HepG2 (cell line): ENCODE measurements around the gene SLC1A4. TPM values are rescaled to one million over a fixed set of nuclear protein-coding genes. Genes with fewer than 3 reads are reported as not detected.

Experiments
- ATAC-seq: fragments of 200-7000 bp; cut with Tn5 transposase; 3 replicates; pipeline ENCODE4 v1.9.1; 2020; ENCODE audit warnings: mild to moderate bottlenecking, moderate library complexity
- BruUV-seq: library from RNA; stranded (reverse); fragments of 400-500 nt; replicated peaks from 2 replicates; lab custom pipeline; 2021; lab: Mats Ljungman, UMichigan
- CTCF ChIA-PET: fragments of 300-600 bp; formaldehyde crosslinking; extraction: SDS; loops from one replicate; lab custom pipeline; 2021; ENCODE audit warnings: low total read pairs, inconsistent platforms, low intra/inter-chr PET ratio; lab: Yijun Ruan, JAX
- POLR2A ChIA-PET: fragments of 350-600 bp; sonication (Branson Sonifier 250); formaldehyde crosslinking; loops from one replicate; lab custom pipeline; 2020; ENCODE audit warnings: antibody characterized with exemption, inconsistent platforms; lab: Yijun Ruan, JAX
- DNase-seq: peaks from one replicate; pipeline ENCODE4 v3.0.0-alpha.2; 2015; ENCODE audit warnings: low spot score
- FAIRE-seq: peaks from 3 replicates; lab custom pipeline; 2011; peaks lifted over from hg19 to GRCh38; lab: Jason Lieb, UNC
- H2AFZ ChIP-seq: one replicate; pipeline ENCODE4 v1.6.1; 2011; ENCODE audit warnings: low read length, inconsistent platforms
- H3K27ac ChIP-seq: fragments of 300-600 bp; 3 replicates; pipeline ENCODE4 v1.8.0; 2011; ENCODE audit warnings: mixed run types, mild to moderate bottlenecking, mixed read lengths, low read length, inconsistent platforms; ENCODE audit not compliant: insufficient read depth; ENCODE audit errors: extremely low read length
- H3K27me3 ChIP-seq, 2 experiments: fragments of 200-600 bp in 1 of 2; 2 replicates in 1 of 2; 3 replicates in 1 of 2; pipeline versions ENCODE4 v1.6.0 to v1.8.0; 2011; ENCODE audit warnings: low read length in 2 of 2, mild to moderate bottlenecking in 2 of 2, moderate library complexity in 2 of 2, inconsistent platforms in 1 of 2; ENCODE audit not compliant: insufficient read depth in 2 of 2, control insufficient read depth in 1 of 2
- H3K36me3 ChIP-seq, 2 experiments: fragments of 200-600 bp in 1 of 2; replicated peaks in 1 of 2; 2 replicates in 1 of 2; 3 replicates in 1 of 2; pipeline versions ENCODE4 v1.5.1 to v1.8.0; 2011; ENCODE audit warnings: low read length in 2 of 2, inconsistent platforms in 1 of 2; ENCODE audit not compliant: insufficient read depth in 2 of 2, control insufficient read depth in 1 of 2
- H3K4me1 ChIP-seq: 2 replicates; pipeline ENCODE4 v1.5.1; 2012; ENCODE audit warnings: low read length, inconsistent platforms; ENCODE audit not compliant: insufficient read depth
- H3K4me2 ChIP-seq: 2 replicates; pipeline ENCODE4 v1.6.0; 2011; ENCODE audit warnings: low read depth, low read length, inconsistent platforms
- H3K4me3 ChIP-seq, 3 experiments: fragments of 200-600 bp in 1 of 3; sonication (generic), shearing (Covaris generic) in 1 of 3; replicated peaks in 1 of 3; 2 replicates each; pipeline ENCODE4 v1.5.1; 2011 to 2016; ENCODE audit warnings: low read length in 3 of 3, inconsistent platforms in 2 of 3, low read depth in 2 of 3, mild to moderate bottlenecking in 2 of 3, control low read depth in 1 of 3, mixed read lengths in 1 of 3; ENCODE audit not compliant: insufficient read depth in 1 of 3
- H3K79me2 ChIP-seq: one replicate; pipeline ENCODE4 v1.6.1; 2011; ENCODE audit warnings: low read length, inconsistent platforms; ENCODE audit not compliant: insufficient read depth
- H3K9ac ChIP-seq: 2 replicates; pipeline ENCODE4 v1.6.0; 2011; ENCODE audit warnings: mild to moderate bottlenecking, low read depth, low read length, inconsistent platforms; ENCODE audit not compliant: insufficient read depth
- H3K9me3 ChIP-seq: 2 replicates; pipeline ENCODE4 v1.5.1; 2012; ENCODE audit warnings: mild to moderate bottlenecking, low read length
- H4K20me1 ChIP-seq: 2 replicates; pipeline ENCODE4 v1.6.0; 2011; ENCODE audit warnings: inconsistent platforms, mild to moderate bottlenecking, low read length, moderate library complexity; ENCODE audit not compliant: insufficient read depth
- ATF4 ChIP-seq, 2 experiments: fragments of 450-650 bp in 1 of 2; sonication (generic) in 1 of 2; formaldehyde crosslinking; IDR thresholded peaks; 2 replicates each; pipeline versions ENCODE4 v1.5.0 to v1.8.0; 2020 to 2022; ENCODE audit warnings: mild to moderate bottlenecking in 1 of 2, missing genetic modification reagents in 1 of 2
- FOSL2 ChIP-seq: sonication (generic); formaldehyde crosslinking; IDR thresholded peaks from 2 replicates; pipeline ENCODE4 v1.4.0; 2020; ENCODE audit warnings: missing genetic modification reagents
- MYPOP ChIP-seq: sonication (generic); formaldehyde crosslinking; IDR thresholded peaks from 2 replicates; pipeline ENCODE4 v1.8.1; 2023; ENCODE audit warnings: mild to moderate bottlenecking, moderate library complexity, missing genetic modification reagents
- TARDBP ChIP-seq: sonication (generic); formaldehyde crosslinking; IDR thresholded peaks from 2 replicates; pipeline ENCODE4 v1.8.0; 2022; ENCODE audit warnings: mild to moderate bottlenecking, missing genetic modification reagents
- ZNF10 ChIP-seq: sonication (generic); formaldehyde crosslinking; IDR thresholded peaks from 2 replicates; pipeline ENCODE4 v1.4.0; 2020; ENCODE audit warnings: mild to moderate bottlenecking, low read depth, missing genetic modification reagents, borderline replicate concordance
- ZNF776 ChIP-seq: sonication (generic); formaldehyde crosslinking; IDR thresholded peaks from 2 replicates; pipeline ENCODE4 v1.4.0; 2020; ENCODE audit warnings: mild to moderate bottlenecking, missing genetic modification reagents
- WGBS: methylation state at CpG from one replicate; pipeline ENCODE4 v1.1.6; 2017; ENCODE audit warnings: low lambda C conversion rate; 5-methylcytosine and 5-hydroxymethylcytosine counted together
- in situ Hi-C: cut with HindIII; loops from 2 replicates; pipeline ENCODE4 v1.10.0; 2017; ENCODE audit warnings: low pct_unique_long_range_greater_than_20kb; ENCODE audit not compliant: extremely low pct_ligation_motif_present
- intact Hi-C: fragments of 100-400 bp; cut with micrococcal nuclease; formaldehyde crosslinking; loops from one replicate; pipeline ENCODE4 v1.10.0; 2022; ENCODE audit not compliant: unreplicated experiment
- polyA plus RNA-seq, 8 experiments: library from polyadenylated mRNA; depleted of rRNA in 3 of 8; stranded (reverse) in 7 of 8; unstranded in 1 of 8; fragments of >200 nt; fragmentation: Illumina TruSeq in 4 of 8; extraction: Trizol in 4 of 8; gene quantifications; 2 replicates each; pipeline versions ENCODE4 v1.2.1 to v1.2.3, GENCODE V29; 2011 to 2016; ENCODE audit warnings: low read depth in 4 of 8, missing spikeins in 1 of 8, mixed read lengths in 1 of 8; ENCODE audit not compliant: insufficient read depth in 1 of 8
- total RNA-seq, 5 experiments: library from RNA; depleted of rRNA; stranded (reverse); fragments of >200 nt; fragmentation: Illumina TruSeq; extraction: Trizol; gene quantifications; 2 replicates each; pipeline ENCODE4 v1.2.3, GENCODE V29; 2016; ENCODE audit warnings: low read depth in 1 of 5

SLC1A4 gene
- total and polyA plus RNA-seq, 2 of the 13 experiments (the other 11 are each of a cell fraction or from before 2014, with no cell fraction given) = 21.0 to 39.6 TPM

- POLR2A ChIA-PET = no interaction called here
- DNase-seq = no peak
- FAIRE-seq = no peak
Measured at GRCh38 chr2:65024149-65024829, 35.1 kb downstream of the SLC1A4 start.

GRCh38 chr2:65025453-65026123, 36.4 kb downstream of the SLC1A4 start:
- H3K4me3 ChIP-seq = no peak overlapping the region
- WGBS = 97% methylated on average over 8 of the region's 8 CpGs
- peak overlapping the region; percentile 19 for H3K4me2 ChIP-seq
- H2AFZ ChIP-seq = no peak overlapping the region
- POLR2A ChIA-PET = interaction anchor here (0.8 to 1.2 kb wide), 4 partner anchors 30 to 108 kb away, joined by 3 read pairs; partner anchors contain the start of gene CEP68
- no peaks in the 10 kb centered on the region for H4K20me1 ChIP-seq
- no peaks in the 10 kb centered on the region for H3K27me3 ChIP-seq
- intact Hi-C loops = loop anchor here (5.0 kb wide), 1 partner anchor 33 kb away; no protein-coding TSS in a partner anchor
- DNase-seq (peak; percentile 27), FAIRE-seq (no peak), ATAC-seq (peak; percentile 31; the same call in 2 of the 3 replicates)
- H3K4me1 ChIP-seq = peaks cover 35% of the 10 kb centered on the region
- peaks cover 9 to 40% of the 10 kb centered on the region in 2 experiments for H3K36me3 ChIP-seq
- CTCF ChIA-PET = no interaction called here
- BruUV-seq = no TSS peak
- H3K27ac ChIP-seq = peak overlapping the region; percentile 20
- H3K79me2 ChIP-seq = no peaks in the 10 kb centered on the region
- in situ Hi-C loops = no loop called here
- no peaks in the 10 kb centered on the region for H3K9me3 ChIP-seq
- TF ChIP-seq ZNF776 (CRISPR knock-in tag) (no peak), TARDBP (CRISPR knock-in tag) (peak; percentile 42; the same call in 1 of the 2 replicates), MYPOP (0 out of 2 replicates have a peak, but pooled peaks have one; percentile 27)
- no peak overlapping the region for H3K9ac ChIP-seq

More at GRCh38 chr2:65024149-65024829, 35.1 kb downstream of the SLC1A4 start:
- intact Hi-C loops = no loop called here
- peaks cover 13 to 52% of the 10 kb centered on the region in 2 experiments for H3K36me3 ChIP-seq
- no peak overlapping the region for H2AFZ ChIP-seq
- CTCF ChIA-PET = no interaction called here
- H3K79me2 ChIP-seq = no peaks in the 10 kb centered on the region
- no peak overlapping the region for H3K27ac ChIP-seq
- H3K9me3 ChIP-seq = no peaks in the 10 kb centered on the region
- TF ChIP-seq ZNF10 = no peak
- peak in 1 of 2 experiments; percentile 77; a peak in 1 of 4 replicates for TF ChIP-seq ATF4 (CRISPR knock-in tag; IDR thresholded peaks at IDR 0.05)
- peak; percentile 72 for TF ChIP-seq FOSL2 (CRISPR knock-in tag)
- BruUV-seq = no TSS peak
- no peaks in the 10 kb centered on the region for H4K20me1 ChIP-seq
- H3K4me1 ChIP-seq = peaks cover 35% of the 10 kb centered on the region
- no peaks in the 10 kb centered on the region for H3K27me3 ChIP-seq
- whole genome bisulfite sequencing = 91% methylated on average over 7 of the region's 7 CpGs
- H3K4me2 ChIP-seq = no peak overlapping the region
- no peak for ATAC-seq
- H3K9ac ChIP-seq = no peak overlapping the region
- no peak overlapping the region for H3K4me3 ChIP-seq
- in situ Hi-C loops = no loop called here
